Bronchial epithelial cell (primary cell): ENCODE results near the gene ACTG2. TPM values are rescaled to one million over a fixed set of nuclear protein-coding genes. Genes with fewer than 3 reads are reported as not detected.
A peak's percentile ranks its signal among the peaks of the same experiment; 100 is the strongest.

Experiments used
- DNase-seq: peaks from one replicate; pipeline ENCODE4 v3.0.0-alpha.2; 2010; ENCODE audit warnings: low read depth
- FAIRE-seq: peaks from 2 replicates; lab custom pipeline; 2011; peaks lifted over from hg19 to GRCh38; lab: Jason Lieb, UNC
- H3K27me3 ChIP-seq: 2 replicates; pipeline ENCODE4 v1.5.1; 2011; ENCODE audit warnings: low read length; ENCODE audit not compliant: control insufficient read depth, insufficient read depth
- H3K36me3 ChIP-seq: 2 replicates; pipeline ENCODE4 v1.5.1; 2011; ENCODE audit warnings: low read length; ENCODE audit not compliant: control insufficient read depth, insufficient read depth
- H3K4me3 ChIP-seq: 2 replicates; pipeline ENCODE4 v1.5.1; 2011; ENCODE audit warnings: mild to moderate bottlenecking, low read depth, low read length, control low read depth
- total RNA-seq: library from RNA; depleted of rRNA; stranded (reverse); fragments of >200 nt; gene quantifications from 2 replicates; pipeline ENCODE4 v1.2.1, GENCODE V29; 2014
- TF ChIP-seq, protein P1 (sequence below): IDR thresholded peaks from 2 replicates; pipeline ENCODE4 v1.5.1; 2011; ENCODE audit warnings: mild to moderate bottlenecking, moderate library complexity, low read length, control low read depth, inconsistent platforms; ENCODE audit not compliant: insufficient read depth, severe bottlenecking

The ACTG2 gene
- total RNA-seq, 1 donor from 2014 or later = not detected

DNA sequence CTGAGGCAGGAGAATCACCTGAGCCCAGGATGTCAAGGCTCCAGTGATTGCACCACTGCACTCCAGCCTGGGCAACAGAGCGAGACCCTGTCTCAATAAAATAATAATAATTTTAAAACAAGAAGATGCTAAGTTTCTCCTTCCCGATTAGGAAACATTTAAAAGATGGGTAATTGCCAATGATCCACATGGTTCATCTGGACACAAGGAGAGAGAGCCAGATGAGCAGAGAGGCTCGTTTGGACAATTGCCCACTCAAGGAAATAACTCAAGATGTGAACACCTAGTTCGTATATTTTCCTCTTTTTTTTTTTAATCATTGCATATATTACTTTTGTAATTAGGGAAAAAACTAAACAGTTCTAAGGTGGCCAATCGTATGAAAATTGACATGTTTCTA is 3.6 kb upstream of the ACTG2 start:
- Histone ChIP-seq H3K36me3 (no peaks in the 10 kb centered on the region), H3K27me3 (no peaks in the 10 kb centered on the region), H3K4me3 (no peak overlapping the region)
- FAIRE-seq (no peak), DNase-seq (no peak)
- TF ChIP-seq, protein P1, sequence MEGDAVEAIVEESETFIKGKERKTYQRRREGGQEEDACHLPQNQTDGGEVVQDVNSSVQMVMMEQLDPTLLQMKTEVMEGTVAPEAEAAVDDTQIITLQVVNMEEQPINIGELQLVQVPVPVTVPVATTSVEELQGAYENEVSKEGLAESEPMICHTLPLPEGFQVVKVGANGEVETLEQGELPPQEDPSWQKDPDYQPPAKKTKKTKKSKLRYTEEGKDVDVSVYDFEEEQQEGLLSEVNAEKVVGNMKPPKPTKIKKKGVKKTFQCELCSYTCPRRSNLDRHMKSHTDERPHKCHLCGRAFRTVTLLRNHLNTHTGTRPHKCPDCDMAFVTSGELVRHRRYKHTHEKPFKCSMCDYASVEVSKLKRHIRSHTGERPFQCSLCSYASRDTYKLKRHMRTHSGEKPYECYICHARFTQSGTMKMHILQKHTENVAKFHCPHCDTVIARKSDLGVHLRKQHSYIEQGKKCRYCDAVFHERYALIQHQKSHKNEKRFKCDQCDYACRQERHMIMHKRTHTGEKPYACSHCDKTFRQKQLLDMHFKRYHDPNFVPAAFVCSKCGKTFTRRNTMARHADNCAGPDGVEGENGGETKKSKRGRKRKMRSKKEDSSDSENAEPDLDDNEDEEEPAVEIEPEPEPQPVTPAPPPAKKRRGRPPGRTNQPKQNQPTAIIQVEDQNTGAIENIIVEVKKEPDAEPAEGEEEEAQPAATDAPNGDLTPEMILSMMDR = no peak

DNA sequence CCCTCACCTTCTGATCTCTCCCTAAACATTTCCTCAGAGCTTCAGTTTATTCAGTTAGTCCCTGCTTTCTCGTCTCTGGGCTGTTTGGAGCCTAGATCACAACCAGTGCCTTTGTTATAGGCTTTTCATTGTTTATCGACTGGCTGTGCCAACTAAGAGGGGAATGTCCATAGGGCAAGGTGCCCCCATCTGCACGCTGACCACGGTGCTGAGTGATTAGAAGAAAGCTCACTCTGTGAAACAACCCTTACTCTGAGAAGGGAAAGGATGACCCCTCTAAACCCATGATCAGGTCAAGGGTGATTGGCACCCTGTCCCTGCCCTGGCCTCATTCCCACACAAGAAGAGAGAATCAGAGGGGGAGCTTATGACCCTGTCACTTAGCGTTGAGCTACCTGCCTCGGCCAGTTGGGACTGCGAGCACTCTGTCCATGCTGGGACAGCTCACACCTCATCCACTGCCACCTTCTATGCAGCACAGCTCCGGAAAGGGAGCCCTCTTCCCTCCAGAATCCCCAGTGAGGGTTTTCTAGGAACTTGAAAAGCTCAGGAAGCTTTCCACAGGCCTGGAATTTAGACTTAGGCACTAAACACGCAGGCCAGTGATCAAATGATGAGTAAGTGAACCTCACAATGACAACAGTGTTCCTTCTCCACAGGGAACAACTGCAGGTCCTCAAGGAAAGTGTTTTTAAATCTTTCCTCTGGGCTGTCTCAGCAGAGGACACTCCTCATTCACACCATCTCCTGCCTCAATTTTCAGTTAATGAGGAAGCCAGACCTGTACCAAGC is 2.3 kb upstream of the ACTG2 start:
- Histone ChIP-seq H3K36me3 (no peaks in the 10 kb centered on the region), H3K4me3 (no peak overlapping the region), H3K27me3 (no peaks in the 10 kb centered on the region)
- no peak for DNase-seq
- TF ChIP-seq, protein P1 = no peak
- FAIRE-seq = no peak

DNA sequence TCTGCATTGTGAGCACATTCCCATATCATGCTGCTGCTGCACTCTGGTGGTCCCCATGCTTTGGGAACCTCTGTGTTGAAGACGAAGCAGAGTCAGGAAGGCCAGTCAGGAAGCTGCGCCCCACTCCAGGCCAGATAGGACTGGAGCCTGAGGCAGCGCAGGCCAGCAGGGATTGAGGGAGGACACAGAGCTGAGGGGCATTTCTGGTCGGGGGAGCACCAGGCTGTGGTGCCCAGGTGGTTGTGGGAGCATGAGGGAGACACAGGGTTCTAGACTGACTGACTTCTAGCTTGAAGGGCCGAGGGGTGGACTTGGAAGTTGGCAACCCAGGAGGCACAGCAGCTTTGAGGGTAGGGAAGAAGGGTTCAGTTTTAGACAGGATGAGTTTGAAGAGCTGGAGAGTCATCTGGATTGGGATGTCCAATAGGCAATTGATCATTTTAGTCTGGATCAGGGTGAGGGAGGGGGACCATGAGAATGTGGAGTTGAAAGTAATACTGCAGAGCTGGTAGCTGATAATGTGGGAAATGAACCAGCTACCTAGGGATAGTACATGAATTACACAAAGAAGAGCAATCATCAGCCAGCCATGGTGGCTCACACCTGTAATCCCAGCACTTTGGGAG is 1.4 kb upstream of the ACTG2 start:
- Histone ChIP-seq H3K27me3 (no peaks in the 10 kb centered on the region), H3K4me3 (no peak overlapping the region), H3K36me3 (no peaks in the 10 kb centered on the region)
- TF ChIP-seq, protein P1 = no peak
- DNase-seq = no peak
- FAIRE-seq = no peak

DNA sequence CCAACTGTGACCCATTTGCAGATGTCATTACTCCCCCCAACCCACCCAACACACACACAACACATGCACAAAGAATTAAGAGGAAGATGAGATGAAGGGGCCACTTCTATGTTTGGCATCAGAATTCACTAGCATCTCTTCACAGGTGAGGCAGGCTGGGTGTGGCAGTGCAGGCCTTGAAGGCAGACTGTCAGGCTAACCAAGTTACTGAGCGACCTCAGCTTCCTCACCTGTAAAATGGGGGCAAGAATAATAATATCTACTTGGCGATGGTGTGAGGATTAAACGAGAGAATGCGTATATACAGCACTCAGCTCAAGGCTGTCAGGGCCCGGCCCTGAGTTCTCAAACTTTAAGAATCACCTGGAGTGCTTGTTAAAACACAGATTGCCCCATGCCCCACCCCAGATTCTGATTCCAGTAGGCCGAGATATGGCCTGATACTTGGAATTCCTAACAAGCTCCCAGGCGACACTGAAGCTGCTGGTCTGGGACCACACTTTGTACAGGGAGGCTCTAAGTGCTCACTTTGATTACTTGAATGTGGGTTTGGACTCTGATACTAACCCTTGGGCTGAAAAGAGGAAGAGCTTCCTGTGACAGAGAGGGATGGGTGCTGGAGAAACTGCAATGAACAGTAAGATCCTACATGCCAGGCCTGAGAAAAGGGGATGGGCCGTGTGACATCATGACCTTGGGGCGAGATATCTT is 1.1 kb downstream of the ACTG2 start:
- DNase-seq = no peak
- FAIRE-seq = peak; percentile 86
- Histone ChIP-seq H3K36me3 (no peaks in the 10 kb centered on the region), H3K27me3 (no peaks in the 10 kb centered on the region), H3K4me3 (no peak overlapping the region)
- TF ChIP-seq, protein P1 = no peak

DNA sequence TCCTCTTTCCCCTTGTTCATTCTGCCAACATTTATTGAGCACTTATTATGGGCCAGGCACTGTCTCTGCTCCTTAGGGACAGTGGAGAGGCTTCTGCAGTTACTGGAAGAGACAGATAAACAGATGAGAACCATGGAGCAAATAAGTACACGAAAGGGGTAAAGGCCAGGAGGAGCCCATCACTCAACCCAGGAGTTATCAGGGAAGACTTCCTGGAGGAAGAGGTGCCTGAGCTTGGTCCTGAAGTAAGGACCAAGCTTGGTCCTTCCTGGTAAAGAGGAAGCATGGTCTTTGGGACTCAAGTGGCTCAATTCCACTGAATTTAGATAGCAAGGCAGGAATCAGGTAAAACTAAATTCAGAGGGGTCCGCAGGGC is 1.7 kb downstream of the ACTG2 start:
- TF ChIP-seq, protein P1 = no peak
- FAIRE-seq = no peak

More for the DNA sequence above, 1.7 kb downstream of the ACTG2 start:
- no peak overlapping the region for H3K4me3 ChIP-seq
- no peaks in the 10 kb centered on the region for H3K36me3 ChIP-seq
- no peak for DNase-seq
- H3K27me3 ChIP-seq = no peaks in the 10 kb centered on the region
